GM19043 (cell line): ENCODE results near the gene TRAM1L1.

Experiments
- ATAC-seq: cut with Tn5 transposase; IDR thresholded peaks from one replicate; pipeline ENCODE4 v1.9.1; 2021; ENCODE audit warnings: low read depth; ENCODE audit not compliant: unreplicated experiment

Gene TRAM1L1

GRCh38 chr4:117084866-117085701, at the start of gene TRAM1L1:
TRAM1L1 (minus strand) TSS chr4:117085576; CDS start chr4:117085393, 183 bp downstream.
- ATAC-seq, result no peak

- ATAC-seq, result no peak
These were observed 49.0 kb upstream of the TRAM1L1 start for GRCh38 chr4:117134386-117134785.

- ATAC-seq, result no peak
These were observed 11.5 kb upstream of the TRAM1L1 start for GRCh38 chr4:117096886-117097285.

GRCh38 chr4:117096462-117096861, 11.1 kb upstream of the TRAM1L1 start:
- no peak for ATAC-seq

- no peak for ATAC-seq
These were observed 8.2 kb upstream of the TRAM1L1 start for GRCh38 chr4:117093571-117093970.

GRCh38 chr4:117077760-117078159, 7.6 kb downstream of the TRAM1L1 start:
- no peak for ATAC-seq

- no peak for ATAC-seq
These were observed 17.3 kb downstream of the TRAM1L1 start for GRCh38 chr4:117068120-117068519.

GRCh38 chr4:117063961-117064696, 21.2 kb downstream of the TRAM1L1 start:
- no peak for ATAC-seq

GRCh38 chr4:117042962-117043361, 42.4 kb downstream of the TRAM1L1 start:
- no peak for ATAC-seq
